GM19025 (cell line): Measurements from ENCODE around the gene CIAO2A.
"Not testable (repeated sequence)": the region's sequence is repeated elsewhere in the genome, so short reads cannot be mapped to it uniquely, and the experiment has no call there.

Source experiments
- ATAC-seq: cut with Tn5 transposase; IDR thresholded peaks from one replicate; pipeline ENCODE4 v1.9.1; 2021; ENCODE audit warnings: mild to moderate bottlenecking, low read depth, moderate library complexity; ENCODE audit not compliant: unreplicated experiment

CIAO2A gene

DNA sequence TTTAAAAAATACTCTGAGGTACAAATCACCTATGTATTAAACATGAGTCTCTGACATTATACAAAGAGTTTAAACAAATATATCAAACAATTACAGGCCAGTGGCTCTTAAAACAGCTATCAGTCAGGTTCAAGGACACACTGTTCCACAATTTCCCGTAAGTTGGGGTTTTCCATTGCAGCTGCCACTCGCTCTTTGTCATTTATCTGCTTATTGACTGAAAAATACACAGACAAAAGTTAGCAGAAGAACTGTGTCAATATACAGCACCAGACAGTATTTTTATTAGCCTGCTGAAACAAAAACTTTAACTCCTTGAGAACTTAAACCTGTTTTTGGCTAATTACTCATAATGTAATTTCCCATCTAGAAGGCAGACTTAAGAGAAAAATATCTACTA is 20.8 kb downstream of the CIAO2A start:
- no peak for ATAC-seq

DNA sequence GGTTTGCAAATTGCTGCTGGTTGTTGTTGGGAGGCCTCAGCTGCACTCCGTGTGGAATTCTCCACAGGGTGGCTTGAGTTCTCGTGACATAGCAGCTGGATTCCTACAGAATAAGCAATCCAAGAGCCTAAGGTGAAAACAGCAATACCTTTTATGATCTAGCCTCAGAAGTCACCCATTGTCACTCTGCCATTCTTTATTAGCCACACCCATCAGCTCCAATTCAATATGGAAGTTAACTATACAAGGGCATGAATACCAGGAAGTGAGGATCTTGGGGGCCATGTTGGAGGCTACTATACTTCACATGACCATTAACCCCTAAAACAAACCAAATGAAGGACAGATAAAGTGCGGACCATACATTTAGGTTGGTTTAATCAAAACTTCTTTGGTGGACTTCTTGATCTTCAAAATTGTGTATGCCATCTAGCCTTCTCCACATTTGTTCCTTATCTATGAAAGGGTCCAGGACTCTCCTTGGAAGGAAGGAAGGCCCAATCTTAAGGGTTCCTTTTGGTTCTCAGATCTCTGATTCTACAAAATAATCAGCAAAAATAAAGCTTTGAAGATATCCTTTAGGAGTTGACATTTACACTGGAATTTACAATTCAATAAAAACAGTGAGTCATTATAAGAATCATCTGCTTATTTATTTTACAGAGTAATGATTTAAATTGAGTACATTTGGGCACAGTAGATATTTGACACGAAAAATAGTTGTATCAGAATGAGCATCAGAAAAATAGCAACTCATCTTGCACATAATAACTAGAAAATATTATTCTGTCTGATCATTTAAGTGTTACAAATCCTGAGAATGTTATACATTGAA is 21.5 kb downstream of the CIAO2A start:
- ATAC-seq = no peak

DNA sequence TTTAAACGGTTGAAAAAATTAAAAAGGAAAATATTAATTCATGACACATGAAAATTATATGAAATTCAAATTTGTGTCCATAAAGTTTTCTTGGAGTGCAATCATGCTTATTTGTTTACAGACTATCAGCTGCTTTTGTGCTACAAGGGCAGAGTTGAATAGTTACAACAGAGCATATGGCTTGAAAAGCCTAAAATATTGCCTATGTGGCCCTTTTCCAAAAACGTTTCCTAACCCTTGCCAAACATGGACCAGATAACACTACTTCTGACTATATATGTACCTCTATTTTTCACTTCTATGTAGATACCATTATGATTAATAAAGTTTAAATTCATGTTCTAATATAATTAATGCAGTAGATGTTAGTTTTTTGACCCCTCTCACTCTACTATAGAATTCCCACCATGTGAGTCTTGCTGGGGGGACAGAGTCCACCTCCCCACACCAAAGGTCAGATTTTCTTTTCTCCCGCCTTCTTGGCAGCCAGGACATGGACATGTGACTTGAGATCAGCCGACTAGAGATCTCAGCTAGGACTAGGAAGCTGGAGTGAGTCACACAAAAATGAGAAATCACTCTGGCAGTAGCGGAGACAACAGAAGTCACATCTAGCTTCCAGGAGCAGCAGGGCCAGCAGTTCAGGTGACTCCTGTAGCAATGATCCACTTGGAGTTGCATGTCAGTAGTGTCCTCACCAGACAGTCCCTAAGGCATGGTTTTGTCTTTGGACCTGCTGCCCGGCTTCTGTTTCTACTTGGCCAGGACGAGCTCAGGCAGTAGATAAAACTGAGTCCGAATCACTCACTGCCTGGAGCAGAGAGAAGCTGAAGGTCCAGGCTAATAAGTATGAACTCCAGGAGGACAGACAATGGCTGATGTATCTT is 22.4 kb downstream of the CIAO2A start:
- no peak for ATAC-seq

DNA sequence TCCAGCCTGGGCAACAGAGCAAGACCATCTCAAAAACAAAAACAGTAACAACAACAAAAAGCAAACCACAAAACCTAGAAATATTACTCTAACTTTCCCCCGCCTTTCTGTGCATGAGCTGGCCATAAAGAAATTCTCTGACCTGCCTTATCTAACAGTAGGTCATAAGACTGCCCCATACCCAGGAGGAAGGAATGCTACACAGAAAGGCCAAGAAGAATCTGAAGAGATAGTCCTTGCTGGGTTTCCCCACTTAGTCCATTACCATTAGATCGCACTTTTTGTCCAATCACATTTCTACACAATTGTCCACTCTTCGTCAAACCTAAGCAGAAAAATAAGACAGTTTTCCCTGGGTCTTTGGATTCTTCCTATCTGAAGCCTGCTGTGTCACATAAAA is 23.5 kb downstream of the CIAO2A start:
- ATAC-seq = no peak

DNA sequence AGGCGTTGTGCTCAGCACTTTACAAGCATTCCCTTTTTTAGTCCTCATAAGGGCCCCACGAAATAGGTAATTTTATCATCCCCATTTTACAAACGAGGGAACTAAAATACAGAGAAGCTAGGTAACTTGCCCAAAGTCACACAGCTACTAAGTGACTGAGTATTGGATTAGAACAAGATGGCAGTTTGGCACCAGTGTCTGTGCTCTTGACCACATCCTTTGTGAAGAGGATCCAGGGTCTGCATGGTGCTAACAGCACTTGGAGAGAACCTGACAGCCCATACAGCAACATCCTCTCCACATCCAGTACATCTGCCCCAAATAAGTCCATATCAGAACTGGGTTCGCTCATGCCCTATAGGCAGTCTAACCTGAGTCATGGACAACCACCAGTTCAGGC is 25.5 kb downstream of the CIAO2A start:
- no peak for ATAC-seq

DNA sequence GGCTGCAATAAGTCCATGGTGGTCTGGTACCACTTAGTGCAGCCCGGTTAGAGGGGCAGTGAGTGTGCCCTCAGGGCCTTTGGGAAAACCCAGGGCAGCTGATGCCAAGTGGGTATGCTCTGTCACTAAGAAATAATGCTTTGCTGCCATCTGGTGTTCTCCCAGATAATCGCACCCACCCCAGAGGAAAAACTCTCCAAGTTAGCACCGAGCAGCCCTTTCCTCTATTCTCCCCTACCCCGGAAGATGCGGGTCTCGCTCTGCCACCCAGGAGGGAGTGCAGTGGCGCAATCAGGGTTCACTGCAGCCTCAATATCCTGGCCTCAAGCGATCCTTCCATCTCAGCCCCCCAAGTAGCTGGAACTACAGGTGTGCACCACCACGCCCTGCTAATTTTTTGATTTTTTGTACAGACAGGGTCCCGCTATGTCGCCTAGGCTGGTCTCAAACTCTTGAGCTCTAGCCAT is 26.0 kb downstream of the CIAO2A start:
- no peak for ATAC-seq

DNA sequence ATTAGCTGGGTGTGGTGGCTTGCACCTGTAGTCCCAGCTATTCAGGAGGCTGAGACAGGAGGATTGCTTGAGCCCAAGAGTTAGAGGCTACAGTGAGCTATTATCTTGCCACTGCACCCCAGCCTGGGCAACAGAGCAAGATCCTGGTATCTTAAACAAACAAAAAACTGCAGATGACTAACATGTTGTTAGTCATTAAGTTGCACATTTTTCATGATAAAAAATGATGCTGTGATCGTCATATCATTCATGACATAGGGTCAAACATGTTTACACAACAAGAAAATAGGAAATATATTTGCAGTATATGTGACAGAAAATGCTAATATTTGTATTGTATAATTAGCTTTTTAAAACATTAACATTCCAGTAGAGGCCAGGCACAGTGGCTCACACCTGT is 27.2 kb downstream of the CIAO2A start:
- ATAC-seq = no peak

DNA sequence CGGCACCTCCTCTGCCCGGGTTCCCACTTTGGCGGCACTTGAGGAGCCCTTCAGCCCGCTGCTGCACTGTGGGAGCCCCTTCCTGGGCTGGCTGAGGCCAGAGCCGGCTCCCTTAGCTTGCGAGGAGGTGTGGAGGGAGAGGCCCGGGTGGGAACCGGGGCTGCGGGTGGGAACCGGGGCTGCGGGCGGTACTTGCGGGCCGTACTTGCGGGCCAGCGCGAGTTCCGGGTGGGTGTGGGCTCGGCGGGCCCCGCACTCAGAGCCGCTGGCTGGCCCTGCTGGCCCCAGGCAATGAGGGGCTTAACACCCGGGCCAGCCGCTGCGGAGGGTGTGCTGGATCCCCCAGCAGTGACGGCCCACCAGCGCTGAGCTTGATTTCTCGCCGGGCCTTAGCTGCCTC is 32.9 kb downstream of the CIAO2A start:
- ATAC-seq = no peak

DNA sequence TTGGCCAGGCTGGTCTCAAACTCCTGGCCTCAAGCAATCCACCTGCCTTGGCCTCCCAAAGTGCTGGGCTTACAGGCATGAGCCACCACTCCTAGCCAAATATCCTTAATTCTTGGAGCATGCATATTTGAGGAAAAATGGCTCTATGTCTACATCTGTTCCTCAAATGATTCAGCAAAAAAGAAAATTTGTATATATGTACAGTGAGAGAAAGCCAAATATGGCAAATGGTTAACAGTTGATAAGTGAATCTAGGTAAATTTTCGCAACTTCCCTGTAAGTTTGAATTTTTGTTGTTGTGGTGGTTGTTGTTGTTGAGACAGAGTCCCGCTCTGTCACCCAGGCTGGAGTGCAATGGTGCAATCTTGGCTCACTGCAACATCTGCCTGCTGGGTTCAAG is 34.5 kb downstream of the CIAO2A start:
- ATAC-seq = not testable (repeated sequence)

DNA sequence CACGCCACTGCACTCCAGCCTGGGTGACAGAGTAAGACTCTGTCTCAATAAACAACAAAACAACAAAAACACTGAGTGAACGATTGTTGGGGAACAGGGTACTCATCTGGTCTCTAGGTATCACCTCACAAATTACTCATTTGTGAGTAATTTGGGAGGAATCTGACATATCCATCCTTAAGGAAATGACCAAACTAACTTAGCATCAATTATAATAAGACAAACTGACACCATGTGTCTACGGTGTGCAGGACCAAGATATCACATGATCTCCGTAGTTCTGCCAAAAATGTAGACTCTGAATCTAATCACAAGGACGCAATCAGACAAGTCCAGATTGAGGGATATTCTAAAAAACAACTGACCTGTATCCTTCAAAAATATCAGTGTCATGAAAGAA is 35.4 kb downstream of the CIAO2A start:
- ATAC-seq = no peak

DNA sequence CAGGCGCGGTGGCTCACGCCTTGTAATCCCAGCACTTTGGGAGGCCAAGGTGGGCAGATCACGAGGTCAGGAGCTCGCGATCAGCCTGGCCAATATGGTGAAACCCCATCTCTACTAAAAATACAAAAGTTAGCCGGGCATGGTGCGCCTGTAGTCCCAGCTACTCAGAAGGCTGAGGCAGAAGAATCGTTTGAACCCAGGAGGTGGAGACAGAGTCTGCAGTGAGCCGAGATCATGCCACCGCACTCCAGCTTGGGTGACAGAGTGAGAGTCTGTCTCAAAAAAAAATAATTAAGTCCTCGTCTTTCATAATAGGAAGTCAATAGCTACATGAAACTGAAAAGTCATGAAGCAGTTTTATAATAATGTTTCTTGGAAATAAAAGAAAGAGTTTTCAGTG is 40.0 kb downstream of the CIAO2A start:
- ATAC-seq = not testable (repeated sequence)

DNA sequence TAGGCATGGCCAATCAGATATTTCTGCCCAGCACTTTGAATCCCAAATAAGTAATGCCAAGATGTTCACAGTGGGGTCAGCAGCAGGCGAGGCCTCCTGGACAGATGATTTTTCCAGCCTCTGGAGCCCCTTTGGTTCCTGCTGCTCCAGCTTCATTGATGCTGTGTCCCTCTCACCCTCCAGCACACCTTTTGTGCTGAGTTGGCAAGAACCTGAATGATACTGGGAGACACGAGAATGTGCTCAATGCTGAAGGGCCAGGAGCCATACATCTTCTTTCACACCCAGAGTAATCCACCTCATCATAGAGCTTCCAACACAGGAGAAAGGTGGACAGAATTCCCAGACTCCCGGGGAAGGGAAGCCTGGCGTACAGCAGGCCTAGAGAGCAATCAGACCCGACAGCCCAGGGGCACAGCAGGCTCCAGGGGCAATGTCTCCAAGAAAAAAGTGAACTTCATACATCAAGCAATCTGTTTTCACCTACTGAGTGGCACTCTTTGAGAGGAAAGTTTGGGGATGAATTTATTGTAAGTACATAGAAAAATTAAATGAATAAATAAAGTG is 40.6 kb downstream of the CIAO2A start:
- no peak for ATAC-seq

DNA sequence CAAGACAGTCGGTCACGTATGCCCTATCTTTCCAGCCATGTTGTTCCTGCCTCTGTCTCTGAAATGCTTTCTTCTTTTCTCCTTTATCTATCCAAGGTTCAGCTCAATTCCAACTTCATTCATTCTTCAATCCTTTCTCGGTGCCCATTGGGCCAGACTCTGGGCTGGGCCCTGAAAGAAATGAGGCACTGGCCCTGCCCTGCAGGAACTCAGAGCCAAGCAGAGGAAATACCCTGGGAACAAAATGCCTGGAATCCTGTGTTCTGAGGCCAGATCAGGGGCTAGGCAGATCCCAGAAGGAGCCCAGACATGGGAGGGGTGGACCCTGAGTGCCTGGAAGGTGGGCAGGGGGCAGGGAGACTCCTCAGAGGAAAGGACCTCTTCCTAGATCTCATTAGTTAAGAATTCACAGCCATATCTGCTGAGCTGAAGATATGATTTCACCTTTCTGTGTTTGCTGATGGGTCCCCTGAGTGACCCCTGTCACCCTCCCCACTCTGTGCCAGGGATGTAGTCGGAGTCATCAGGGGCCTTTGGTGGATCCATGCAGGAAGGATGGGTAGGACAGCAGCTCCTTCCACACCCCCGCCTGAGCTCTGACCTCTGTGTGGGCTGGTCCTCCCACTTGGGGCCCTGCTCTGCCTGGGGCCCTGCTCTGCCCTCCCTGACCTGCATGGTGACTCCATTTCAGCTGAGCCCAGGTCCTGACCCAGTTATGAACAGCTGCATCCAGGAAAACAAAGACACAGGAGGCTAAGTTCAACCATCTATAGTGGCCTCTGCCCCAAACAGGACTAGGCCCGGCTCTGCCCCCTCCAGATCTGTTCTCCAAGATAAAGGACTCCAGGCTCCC is 42.0 kb downstream of the CIAO2A start:
- no peak for ATAC-seq

DNA sequence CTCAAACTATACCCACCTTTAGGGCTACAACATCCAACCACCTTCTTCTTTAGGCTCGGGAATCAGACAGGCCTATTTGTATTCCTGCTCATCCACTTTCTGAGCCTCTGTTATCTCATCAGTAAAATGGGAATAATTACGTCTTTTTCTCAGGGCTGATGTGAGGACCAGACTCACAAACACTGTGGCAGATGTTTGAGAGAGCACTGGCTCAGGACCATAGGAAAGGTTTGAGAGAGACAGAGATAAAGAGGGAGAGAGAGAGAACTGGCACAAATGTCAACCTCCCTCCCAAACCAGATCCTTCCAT is 42.6 kb downstream of the CIAO2A start:
- no peak for ATAC-seq

DNA sequence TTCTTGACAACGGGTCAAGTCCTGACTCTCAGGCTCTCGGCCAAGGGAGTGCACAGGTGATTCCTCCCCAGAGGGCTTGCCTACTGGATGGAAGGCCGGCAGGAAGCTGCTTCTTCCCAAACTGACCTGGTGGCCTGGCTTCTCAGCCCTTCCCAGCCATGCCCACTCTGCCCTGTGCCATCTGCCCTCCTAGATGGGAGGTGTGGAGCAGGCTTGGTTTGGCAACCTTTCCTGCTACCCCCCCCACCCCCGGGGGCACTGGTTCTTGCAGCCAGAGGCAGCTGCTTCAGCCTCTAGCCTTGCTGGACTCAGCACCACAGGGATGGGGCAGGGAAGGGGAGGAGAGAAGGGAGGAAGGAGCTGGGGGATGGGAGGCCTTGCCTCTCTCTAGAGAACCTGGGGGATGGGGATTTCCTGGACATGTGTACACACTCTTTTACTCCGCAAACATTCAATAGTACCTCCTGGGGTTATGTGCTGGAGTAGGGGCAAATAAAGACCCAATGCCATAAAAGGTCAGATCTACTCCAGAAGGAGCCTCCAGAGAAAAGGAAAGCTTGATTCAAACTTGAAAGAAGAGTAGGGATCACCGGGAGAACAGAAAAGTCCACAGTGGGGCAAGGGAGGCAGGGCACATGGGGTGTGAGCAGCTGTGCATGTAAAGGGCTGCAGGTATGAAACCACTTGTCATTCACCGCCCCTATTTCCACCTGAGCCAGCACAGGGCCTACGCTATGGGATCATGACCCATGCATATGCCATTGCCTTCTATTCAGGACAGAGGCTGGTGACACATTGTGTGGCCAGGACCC is 43.2 kb downstream of the CIAO2A start:
- no peak for ATAC-seq

DNA sequence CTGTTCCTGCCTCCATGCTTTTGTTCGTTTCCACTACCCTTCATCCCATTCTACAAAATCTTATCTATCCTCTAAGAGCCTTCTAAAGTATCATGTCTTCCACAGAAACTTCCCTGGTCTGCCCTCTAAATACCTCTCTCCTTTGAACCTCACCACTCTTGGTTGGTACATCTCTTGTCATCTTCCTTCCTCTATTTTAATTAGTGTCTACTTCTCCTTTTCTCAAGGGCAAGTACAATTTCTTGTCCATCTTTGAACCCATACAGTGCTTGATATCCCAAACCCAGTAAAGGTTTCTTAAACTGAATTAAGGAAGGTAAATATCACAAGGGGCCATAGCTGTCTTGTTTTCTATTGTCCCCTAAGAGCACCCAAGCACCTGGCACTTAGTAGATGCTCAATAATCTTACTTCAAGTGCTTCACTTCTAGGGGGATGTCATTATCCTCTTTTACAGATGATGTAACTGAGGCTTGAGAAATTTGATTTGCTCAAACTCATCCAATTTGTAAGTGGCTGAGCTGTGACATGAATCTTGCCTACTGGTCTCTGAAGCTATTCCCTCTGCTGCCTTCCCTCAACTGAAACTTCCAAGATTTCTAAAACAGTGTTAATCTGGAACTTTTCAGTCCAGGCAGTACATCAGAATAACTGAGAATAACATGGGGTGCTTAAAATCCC is 44.7 kb downstream of the CIAO2A start:
- ATAC-seq = no peak

DNA sequence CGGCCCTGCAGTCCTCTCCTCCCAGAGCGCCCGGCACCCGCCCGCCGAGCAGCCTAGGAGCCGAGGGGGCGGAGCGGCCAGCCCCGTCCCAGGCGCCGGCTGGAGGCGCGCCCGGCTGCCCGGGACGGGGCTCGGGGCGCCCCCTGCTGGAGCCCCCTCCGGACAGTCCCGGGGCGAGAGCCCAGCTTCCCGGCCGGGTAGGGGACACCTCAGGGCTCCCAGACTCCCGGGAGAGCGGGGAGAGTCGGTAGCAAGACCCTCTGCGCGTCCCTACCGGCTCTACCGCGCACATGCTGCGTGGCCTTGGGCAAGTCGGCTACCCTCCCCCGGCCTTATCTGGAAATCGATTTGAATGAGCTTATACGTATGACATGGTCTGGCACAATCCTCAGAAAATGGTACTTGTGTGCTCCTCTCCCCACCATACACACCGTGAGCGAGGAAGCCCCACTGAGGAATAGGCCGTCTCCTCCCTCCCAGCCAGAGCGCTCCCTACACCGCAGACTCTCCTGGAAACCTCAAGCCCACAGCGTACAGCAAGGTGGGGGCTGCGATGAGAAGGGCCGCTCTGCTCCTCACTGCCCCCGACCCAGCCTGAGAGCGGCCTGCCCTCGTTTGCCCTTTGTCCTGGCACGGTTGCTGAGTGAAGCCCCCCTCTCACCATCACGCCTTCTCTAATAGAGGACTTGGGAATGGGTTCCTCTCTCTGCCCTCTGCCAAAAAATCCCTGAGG is 47.1 kb downstream of the CIAO2A start, which contains the start of gene DAPK2:
DAPK2 (minus strand) TSS at position 65 of the 733 bp plus-strand sequence. CDS start 6,224 bp downstream, outside the sequence.
- ATAC-seq = peak; percentile 71

DNA sequence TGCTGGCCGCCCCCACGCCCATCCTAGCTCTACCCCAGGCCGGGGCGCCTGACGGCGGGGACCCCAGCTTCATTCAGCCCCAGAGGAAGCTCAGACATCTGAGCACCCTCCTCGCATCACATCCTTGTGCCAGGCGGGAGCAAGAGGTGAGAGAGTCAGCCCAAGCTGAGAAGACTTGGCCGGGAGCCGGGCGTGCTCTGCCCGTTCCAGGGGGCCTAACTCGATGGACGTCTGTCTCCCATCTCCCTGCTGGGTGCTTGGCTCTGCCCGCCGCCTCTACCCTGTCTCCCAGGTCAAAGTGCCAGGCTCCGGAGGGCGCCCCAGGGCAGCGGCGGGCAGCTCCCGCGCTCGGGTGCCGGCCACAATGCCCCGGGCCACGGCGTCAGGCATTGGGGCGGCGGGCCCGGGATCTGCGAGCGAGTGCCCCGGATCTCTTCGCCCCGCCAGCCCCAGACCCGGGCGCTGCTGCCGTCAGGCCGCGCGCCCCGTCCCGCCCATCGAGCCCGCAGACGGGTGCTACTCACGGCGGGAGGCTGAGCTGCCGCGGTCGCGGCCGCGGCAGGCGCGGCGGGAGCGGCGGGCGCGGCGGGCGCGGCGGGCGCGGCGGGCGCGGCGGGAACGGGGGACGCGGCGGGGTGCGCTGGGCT is 47.7 kb downstream of the CIAO2A start:
- ATAC-seq = peak; percentile 20
